Subcutaneous abdominal adipose tissue (tissue), 5 donors: Measurements from ENCODE around the gene HPS3.
A peak's percentile ranks its signal among the peaks of the same experiment; 100 is the strongest.

Experiments used
- H3K27ac ChIP-seq: one replicate; pipeline ENCODE4 v1.7.0; 2013; ENCODE audit warnings: low read depth, mild to moderate bottlenecking, inconsistent platforms, low read length, moderate library complexity
- H3K27me3 ChIP-seq, 5 donors: one replicate each; pipeline ENCODE4 v1.7.0; 2013; ENCODE audit warnings: low read length in 5 of 5, inconsistent platforms in 1 of 5; ENCODE audit not compliant: control insufficient read depth in 5 of 5, insufficient read depth in 4 of 5
- H3K36me3 ChIP-seq, 5 donors: one replicate each; pipeline ENCODE4 v1.7.0; 2013; ENCODE audit warnings: low read length in 5 of 5; ENCODE audit not compliant: control insufficient read depth in 5 of 5, insufficient read depth in 5 of 5
- H3K4me1 ChIP-seq, 5 donors: one replicate each; pipeline ENCODE4 v1.7.0; 2013; ENCODE audit warnings: low read length in 5 of 5, mild to moderate bottlenecking in 3 of 5, moderate library complexity in 1 of 5; ENCODE audit not compliant: control insufficient read depth in 5 of 5, insufficient read depth in 5 of 5
- H3K4me3 ChIP-seq, 5 donors: one replicate each; pipeline ENCODE4 v1.7.0; 2013; ENCODE audit warnings: low read length in 5 of 5, low read depth in 1 of 5
- H3K9ac ChIP-seq, 5 donors: one replicate each; pipeline ENCODE4 v1.7.0; 2013; ENCODE audit warnings: low read length in 5 of 5, mild to moderate bottlenecking in 4 of 5, moderate library complexity in 3 of 5
- H3K9me3 ChIP-seq, 5 donors: one replicate each; pipeline ENCODE4 v1.7.0; 2013; ENCODE audit warnings: low read length in 5 of 5; ENCODE audit not compliant: control insufficient read depth in 5 of 5
- donor health status: healthy.
- donor health status: healthy.
- donor health status: healthy.
- donor health status: healthy.
- donor health status: healthy.

The HPS3 gene

GRCh38 chr3:149151843-149152242 lies 22.4 kb downstream of the HPS3 start:
- peak overlapping the region in 1 of 5 donors; percentile 20 for H3K9ac ChIP-seq
- H3K36me3 ChIP-seq, result peaks cover 15 to 42% (median 32%) of the 10 kb centered on the region in 5 donors
- no peaks in the 10 kb centered on the region for H3K27me3 ChIP-seq
- H3K4me3 ChIP-seq, result no peak overlapping the region
- H3K4me1 ChIP-seq, result peaks cover 0 to 12% (median 3%) of the 10 kb centered on the region in 5 donors
- H3K9me3 ChIP-seq, result no peaks in the 10 kb centered on the region
- no peak overlapping the region for H3K27ac ChIP-seq

- Histone ChIP-seq H3K9ac (no peak overlapping the region), H3K27me3 (no peaks in the 10 kb centered on the region), H3K27ac (no peak overlapping the region), H3K4me3 (no peak overlapping the region), H3K36me3 (peaks cover 20 to 46% (median 35%) of the 10 kb centered on the region in 5 donors), H3K4me1 (peaks cover 0 to 11% (median 3%) of the 10 kb centered on the region in 5 donors), H3K9me3 (no peaks in the 10 kb centered on the region)
Observed at GRCh38 chr3:149152420-149152819, 23.0 kb downstream of the HPS3 start.

- Histone ChIP-seq H3K4me3 (no peak overlapping the region), H3K27me3 (no peaks in the 10 kb centered on the region), H3K36me3 (peaks cover 27 to 55% (median 35%) of the 10 kb centered on the region in 5 donors), H3K9me3 (no peaks in the 10 kb centered on the region), H3K4me1 (peaks cover 0 to 11% (median 3%) of the 10 kb centered on the region in 5 donors), H3K27ac (no peak overlapping the region), H3K9ac (no peak overlapping the region)
Observed at GRCh38 chr3:149153402-149153801, 24.0 kb downstream of the HPS3 start.

GRCh38 chr3:149160754-149161300 lies 31.4 kb downstream of the HPS3 start:
- Histone ChIP-seq H3K27ac (no peak overlapping the region), H3K9me3 (no peaks in the 10 kb centered on the region), H3K36me3 (peaks cover 29 to 79% (median 50%) of the 10 kb centered on the region in 5 donors), H3K27me3 (no peaks in the 10 kb centered on the region), H3K4me3 (no peak overlapping the region), H3K4me1 (no peaks in the 10 kb centered on the region), H3K9ac (no peak overlapping the region)

GRCh38 chr3:149162007-149162406 lies 32.6 kb downstream of the HPS3 start:
- no peaks in the 10 kb centered on the region for H3K9me3 ChIP-seq
- H3K36me3 ChIP-seq, result peaks cover 32 to 82% (median 48%) of the 10 kb centered on the region in 5 donors
- H3K4me1 ChIP-seq, result no peaks in the 10 kb centered on the region
- no peaks in the 10 kb centered on the region for H3K27me3 ChIP-seq
- H3K9ac ChIP-seq, result no peak overlapping the region
- no peak overlapping the region for H3K4me3 ChIP-seq
- no peak overlapping the region for H3K27ac ChIP-seq

GRCh38 chr3:149163066-149163465 lies 33.6 kb downstream of the HPS3 start:
- Histone ChIP-seq H3K4me1 (no peaks in the 10 kb centered on the region), H3K27ac (no peak overlapping the region), H3K36me3 (peaks cover 28 to 78% (median 48%) of the 10 kb centered on the region in 5 donors), H3K9ac (no peak overlapping the region), H3K4me3 (no peak overlapping the region), H3K27me3 (no peaks in the 10 kb centered on the region), H3K9me3 (no peaks in the 10 kb centered on the region)

- Histone ChIP-seq H3K27me3 (no peaks in the 10 kb centered on the region), H3K9ac (no peak overlapping the region), H3K36me3 (peaks cover 35 to 60% (median 49%) of the 10 kb centered on the region in 5 donors), H3K9me3 (no peaks in the 10 kb centered on the region), H3K27ac (no peak overlapping the region), H3K4me1 (no peaks in the 10 kb centered on the region), H3K4me3 (no peak overlapping the region)
Observed at GRCh38 chr3:149167898-149168297, 38.5 kb downstream of the HPS3 start.

GRCh38 chr3:149170672-149171071 lies 41.2 kb downstream of the HPS3 start:
- no peak overlapping the region for H3K27ac ChIP-seq
- H3K4me1 ChIP-seq, result no peaks in the 10 kb centered on the region
- H3K27me3 ChIP-seq, result no peaks in the 10 kb centered on the region
- H3K4me3 ChIP-seq, result no peak overlapping the region
- peaks cover 25 to 51% (median 36%) of the 10 kb centered on the region in 5 donors for H3K36me3 ChIP-seq
- H3K9me3 ChIP-seq, result no peaks in the 10 kb centered on the region
- no peak overlapping the region for H3K9ac ChIP-seq

GRCh38 chr3:149174901-149175300 lies 45.5 kb downstream of the HPS3 start:
- Histone ChIP-seq H3K27me3 (no peaks in the 10 kb centered on the region), H3K9me3 (peaks cover 0 to 6% (median 0%) of the 10 kb centered on the region in 5 donors), H3K4me1 (peaks cover 1 to 14% (median 11%) of the 10 kb centered on the region in 5 donors), H3K9ac (no peak overlapping the region), H3K27ac (no peak overlapping the region), H3K4me3 (no peak overlapping the region), H3K36me3 (peaks cover 14 to 32% (median 18%) of the 10 kb centered on the region in 5 donors)

- Histone ChIP-seq H3K9me3 (peaks cover 0 to 6% (median 0%) of the 10 kb centered on the region in 5 donors), H3K36me3 (peaks cover 2 to 24% (median 9%) of the 10 kb centered on the region in 5 donors), H3K27me3 (no peaks in the 10 kb centered on the region), H3K4me1 (peaks cover 4 to 22% (median 18%) of the 10 kb centered on the region in 5 donors), H3K9ac (no peak overlapping the region), H3K4me3 (no peak overlapping the region), H3K27ac (no peak overlapping the region)
Observed at GRCh38 chr3:149177122-149177521, 47.7 kb downstream of the HPS3 start.
